ENCODE results near the gene CNTF.
"Not testable (repeated sequence)": the region's sequence is repeated elsewhere in the genome, so short reads cannot be mapped to it uniquely, and the experiment has no call there.

The CNTF gene

GRCh38 chr11:58622344-58622743 is at the start of gene CNTF:
TSS of gene CNTF (plus strand) at chr11:58622665. CDS start at chr11:58622753, 88 bp downstream.
- H3K36me3 Mint-ChIP-seq = peaks cover 32% of the 10 kb centered on the region
- H3K4me1 Mint-ChIP-seq = peaks cover 45% of the 10 kb centered on the region
- peak within 1 kb of the TSS; percentile 15 for H3K4me3 Mint-ChIP-seq
- peak within 1 kb of the TSS; percentile 66 for H3K27ac Mint-ChIP-seq
- no peaks in the 10 kb centered on the region for H3K9me3 Mint-ChIP-seq
- no peaks in the 10 kb centered on the region for H3K27me3 Mint-ChIP-seq

- H3K27ac Mint-ChIP-seq = peak overlapping the region; percentile 100
- peaks cover 31% of the 10 kb centered on the region for H3K36me3 Mint-ChIP-seq
- H3K4me1 Mint-ChIP-seq = peaks cover 79% of the 10 kb centered on the region
- H3K4me3 Mint-ChIP-seq = peak overlapping the region; percentile 100
- H3K9me3 Mint-ChIP-seq, H3K27me3 Mint-ChIP-seq: not testable (repeated sequence)
Measured at GRCh38 chr11:58572906-58573305, 49.6 kb upstream of the CNTF start.

- Mint-ChIP-seq H3K36me3 (peaks cover 27% of the 10 kb centered on the region), H3K9me3 (no peaks in the 10 kb centered on the region), H3K27ac (peak overlapping the region; percentile 100), H3K27me3 (no peaks in the 10 kb centered on the region), H3K4me1 (peaks cover 73% of the 10 kb centered on the region), H3K4me3 (peak overlapping the region; percentile 100)
Measured at GRCh38 chr11:58573451-58574104, 48.9 kb upstream of the CNTF start.

GRCh38 chr11:58574881-58575280 is 47.6 kb upstream of the CNTF start:
- H3K27me3 Mint-ChIP-seq = no peaks in the 10 kb centered on the region
- H3K27ac Mint-ChIP-seq = peak overlapping the region; percentile 100
- H3K36me3 Mint-ChIP-seq = peaks cover 25% of the 10 kb centered on the region
- no peaks in the 10 kb centered on the region for H3K9me3 Mint-ChIP-seq
- H3K4me1 Mint-ChIP-seq = peaks cover 60% of the 10 kb centered on the region
- H3K4me3 Mint-ChIP-seq = peak overlapping the region; percentile 100

GRCh38 chr11:58575377-58576020 is 47.0 kb upstream of the CNTF start, which contains the start of gene LPXN:
TSS of gene LPXN (minus strand) at chr11:58575856. CDS start at chr11:58575772, 84 bp downstream.
- peaks cover 58% of the 10 kb centered on the region for H3K4me1 Mint-ChIP-seq
- peaks cover 22% of the 10 kb centered on the region for H3K36me3 Mint-ChIP-seq
- H3K4me3 Mint-ChIP-seq = peak within 1 kb of the TSS; percentile 100
- H3K27ac Mint-ChIP-seq = peak within 1 kb of the TSS; percentile 100
- H3K9me3 Mint-ChIP-seq = no peaks in the 10 kb centered on the region
- H3K27me3 Mint-ChIP-seq = no peaks in the 10 kb centered on the region

GRCh38 chr11:58576887-58577471 is 45.5 kb upstream of the CNTF start:
- Mint-ChIP-seq H3K36me3 (peaks cover 21% of the 10 kb centered on the region), H3K9me3 (no peaks in the 10 kb centered on the region), H3K27ac (peak overlapping the region; percentile 100), H3K27me3 (no peaks in the 10 kb centered on the region), H3K4me1 (peaks cover 63% of the 10 kb centered on the region), H3K4me3 (peak overlapping the region; percentile 100)

GRCh38 chr11:58577555-58578135 is 44.8 kb upstream of the CNTF start:
- Mint-ChIP-seq H3K9me3 (no peaks in the 10 kb centered on the region), H3K27me3 (no peaks in the 10 kb centered on the region), H3K4me3 (peak overlapping the region; percentile 100), H3K4me1 (peaks cover 65% of the 10 kb centered on the region), H3K36me3 (peaks cover 21% of the 10 kb centered on the region), H3K27ac (peak overlapping the region; percentile 100)

GRCh38 chr11:58578136-58578634 is 44.3 kb upstream of the CNTF start:
- peak overlapping the region; percentile 100 for H3K4me3 Mint-ChIP-seq
- H3K36me3 Mint-ChIP-seq = peaks cover 21% of the 10 kb centered on the region
- peak overlapping the region; percentile 100 for H3K27ac Mint-ChIP-seq
- no peaks in the 10 kb centered on the region for H3K27me3 Mint-ChIP-seq
- peaks cover 69% of the 10 kb centered on the region for H3K4me1 Mint-ChIP-seq
- no peaks in the 10 kb centered on the region for H3K9me3 Mint-ChIP-seq

GRCh38 chr11:58578635-58579191 is 43.8 kb upstream of the CNTF start, which contains the start of gene ZFP91:
TSS of gene ZFP91 (plus strand) at chr11:58579063. CDS start at chr11:58579282, 219 bp downstream.
- Mint-ChIP-seq H3K4me1 (peaks cover 70% of the 10 kb centered on the region), H3K36me3 (peaks cover 18% of the 10 kb centered on the region), H3K27me3 (no peaks in the 10 kb centered on the region), H3K9me3 (no peaks in the 10 kb centered on the region), H3K27ac (peak within 1 kb of the TSS; percentile 100), H3K4me3 (peak within 1 kb of the TSS; percentile 100)

GRCh38 chr11:58579192-58580129 is 43.0 kb upstream of the CNTF start:
- Mint-ChIP-seq H3K27ac (peak overlapping the region; percentile 100), H3K4me3 (peak overlapping the region; percentile 100), H3K36me3 (peaks cover 17% of the 10 kb centered on the region), H3K27me3 (no peaks in the 10 kb centered on the region), H3K9me3 (no peaks in the 10 kb centered on the region), H3K4me1 (peaks cover 68% of the 10 kb centered on the region)

- Mint-ChIP-seq H3K36me3 (peaks cover 12% of the 10 kb centered on the region), H3K4me3 (peak overlapping the region; percentile 100), H3K9me3 (no peaks in the 10 kb centered on the region), H3K27ac (peak overlapping the region; percentile 98), H3K4me1 (peaks cover 66% of the 10 kb centered on the region), H3K27me3 (no peaks in the 10 kb centered on the region)
Measured at GRCh38 chr11:58580311-58580710, 42.2 kb upstream of the CNTF start.

GRCh38 chr11:58582437-58582836 is 40.0 kb upstream of the CNTF start:
- H3K4me3 Mint-ChIP-seq = peak overlapping the region; percentile 44
- peaks cover 16% of the 10 kb centered on the region for H3K36me3 Mint-ChIP-seq
- H3K27ac Mint-ChIP-seq = peak overlapping the region; percentile 51
- H3K4me1 Mint-ChIP-seq = peaks cover 65% of the 10 kb centered on the region
- H3K27me3 Mint-ChIP-seq = no peaks in the 10 kb centered on the region
- H3K9me3 Mint-ChIP-seq = no peaks in the 10 kb centered on the region

- Mint-ChIP-seq H3K4me3 (no peak overlapping the region), H3K9me3 (no peaks in the 10 kb centered on the region), H3K4me1 (peaks cover 90% of the 10 kb centered on the region), H3K36me3 (peaks cover 23% of the 10 kb centered on the region), H3K27me3 (no peaks in the 10 kb centered on the region), H3K27ac (peak overlapping the region; percentile 23)
Measured at GRCh38 chr11:58586998-58587397, 35.5 kb upstream of the CNTF start.

GRCh38 chr11:58591659-58592058 is 30.8 kb upstream of the CNTF start:
- Mint-ChIP-seq H3K27ac (peak overlapping the region; percentile 67), H3K27me3 (no peaks in the 10 kb centered on the region), H3K4me1 (peaks cover 96% of the 10 kb centered on the region), H3K9me3 (no peaks in the 10 kb centered on the region), H3K36me3 (peaks cover 32% of the 10 kb centered on the region), H3K4me3 (no peak overlapping the region)
